Stimulated activated CD8-positive, alpha-beta memory T cell treated with anti-CD3 and anti-CD28 coated beads, Interleukin-15, amount 100 ng/mL, for 48 hours (primary cell): Measurements from ENCODE around the gene PAPPA2.

Source experiments
- DNase-seq, 2 donors: peaks; one replicate each; pipeline ENCODE4 v3.0.0-alpha.2; 2020; ENCODE audit warnings: low read depth in 2 of 2

Gene PAPPA2

DNA sequence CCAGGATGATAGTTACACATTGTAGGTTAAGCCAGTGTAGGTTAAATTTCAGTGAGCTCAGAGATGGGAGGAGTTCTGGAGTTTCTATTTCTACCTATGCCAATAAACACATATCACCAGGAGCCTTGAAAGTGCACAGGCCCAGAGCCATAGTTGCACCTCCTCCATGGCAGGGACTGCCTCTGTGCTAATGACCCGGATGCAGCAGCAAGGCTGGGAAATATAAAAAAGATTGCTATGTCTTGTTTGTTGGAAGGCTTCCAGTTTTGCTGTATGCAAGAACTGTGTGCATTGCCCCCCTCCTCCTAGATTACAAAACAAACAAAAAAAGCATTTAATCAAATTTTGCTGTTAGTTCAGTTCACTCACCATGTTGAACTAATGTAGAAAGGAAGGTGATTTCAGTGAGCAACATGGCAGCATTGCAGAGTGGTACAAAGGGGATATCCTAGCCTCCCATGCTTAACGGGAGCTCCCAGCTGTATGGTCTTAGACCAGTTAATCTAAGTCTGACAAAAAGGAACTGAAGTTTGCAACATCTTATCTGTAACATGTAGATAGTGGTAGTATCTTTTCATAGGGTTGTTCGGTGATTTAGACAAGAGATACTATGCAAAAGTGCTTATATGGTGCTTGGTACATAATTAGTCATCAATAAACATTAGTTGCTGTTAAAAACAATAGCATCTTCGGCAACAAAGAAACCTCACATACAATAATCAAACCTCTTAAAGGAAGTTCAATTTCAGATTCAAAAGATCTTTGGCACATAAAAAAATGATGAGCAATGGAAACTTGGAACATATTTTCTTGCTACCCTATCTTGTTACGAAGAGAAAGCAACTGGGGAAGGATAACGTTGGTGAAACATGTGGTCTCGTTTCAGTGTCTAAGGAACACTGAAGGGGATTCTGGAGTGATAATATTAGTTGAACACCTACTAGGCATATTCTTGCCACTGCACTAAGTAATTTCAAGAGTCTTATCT lies 392.1 kb downstream of the PAPPA2 start:
- DNase-seq, result no peak

DNA sequence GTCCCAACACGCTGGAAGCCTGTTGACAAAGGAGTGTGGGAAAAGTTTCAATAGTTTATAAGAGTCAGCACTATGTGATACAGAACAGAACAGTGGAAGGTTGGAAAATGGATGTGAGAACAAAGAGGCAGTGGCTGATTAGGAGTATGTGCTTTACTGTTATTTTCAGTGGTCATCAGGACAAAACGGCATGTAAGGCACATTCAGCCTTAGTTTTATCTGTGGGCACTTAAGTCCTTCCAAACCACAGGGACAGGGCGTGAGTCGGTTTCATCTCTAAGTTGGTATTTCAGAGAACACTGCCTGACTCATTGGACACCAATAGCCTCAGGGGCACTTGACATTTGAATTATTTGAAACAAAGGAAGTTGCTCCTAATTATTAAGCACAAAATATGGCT lies 394.7 kb downstream of the PAPPA2 start:
- DNase-seq, result no peak

DNA sequence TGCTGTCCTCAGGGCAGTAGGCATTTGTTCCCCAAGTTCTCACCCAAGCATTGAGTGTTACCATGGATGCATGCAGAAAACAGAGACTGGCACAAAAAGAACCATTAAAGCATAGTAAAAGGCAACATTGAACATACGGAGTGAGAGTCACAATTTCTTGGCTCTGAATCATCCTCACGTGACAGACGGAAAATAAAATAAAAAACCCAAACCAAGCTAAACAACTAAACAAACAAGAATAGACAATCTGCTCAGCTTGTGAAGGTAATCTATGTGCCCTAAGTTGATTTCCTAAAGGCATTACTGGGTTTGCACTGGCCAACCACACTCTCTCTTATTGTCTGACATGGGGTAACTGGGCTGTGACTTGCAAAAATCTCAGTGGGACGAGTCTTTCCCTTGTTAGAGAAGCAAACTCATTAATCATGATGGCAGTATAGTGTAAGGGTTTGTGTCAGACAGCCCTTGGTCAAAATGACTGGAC lies 395.5 kb downstream of the PAPPA2 start:
- no peak for DNase-seq

DNA sequence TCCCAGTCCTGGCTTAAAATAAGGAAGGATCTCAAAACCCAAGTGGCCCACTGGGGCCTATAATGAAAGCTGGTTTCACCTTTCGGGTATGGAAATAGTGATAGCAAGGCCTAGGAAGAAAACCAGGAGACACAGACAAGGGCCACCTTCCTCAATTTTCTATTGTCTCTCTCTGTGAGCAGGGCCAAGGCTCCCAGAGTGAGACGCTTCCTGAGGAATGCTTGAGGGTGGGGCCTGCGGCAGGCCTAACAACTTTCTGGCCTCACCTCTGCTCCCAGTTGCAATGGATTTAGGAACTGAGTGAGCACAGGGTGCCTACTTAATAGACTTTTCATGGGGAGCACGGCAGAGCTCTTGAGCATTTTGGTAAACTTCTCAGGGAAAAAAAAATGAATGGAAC lies 400.6 kb downstream of the PAPPA2 start:
- no peak for DNase-seq

DNA sequence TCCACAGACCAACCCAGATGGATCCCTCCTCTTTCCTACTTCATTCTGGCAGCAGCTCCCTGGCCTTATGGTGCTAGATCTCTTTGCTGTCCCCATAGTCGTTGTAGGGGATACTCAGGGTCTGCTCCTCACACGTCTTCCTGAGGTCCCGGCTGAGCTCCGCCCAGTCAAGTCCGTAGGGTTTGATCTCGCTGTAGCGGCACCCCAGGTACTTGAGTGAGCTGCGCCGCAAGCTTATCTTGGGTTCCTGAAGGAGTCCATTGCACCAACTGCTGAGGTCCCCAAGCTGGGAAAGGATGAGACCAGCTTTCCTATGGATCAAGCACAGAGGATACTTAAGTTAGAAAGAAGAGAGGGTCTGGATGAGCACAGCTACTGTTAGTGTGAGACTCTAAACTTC lies 401.2 kb downstream of the PAPPA2 start:
- DNase-seq, result no peak

DNA sequence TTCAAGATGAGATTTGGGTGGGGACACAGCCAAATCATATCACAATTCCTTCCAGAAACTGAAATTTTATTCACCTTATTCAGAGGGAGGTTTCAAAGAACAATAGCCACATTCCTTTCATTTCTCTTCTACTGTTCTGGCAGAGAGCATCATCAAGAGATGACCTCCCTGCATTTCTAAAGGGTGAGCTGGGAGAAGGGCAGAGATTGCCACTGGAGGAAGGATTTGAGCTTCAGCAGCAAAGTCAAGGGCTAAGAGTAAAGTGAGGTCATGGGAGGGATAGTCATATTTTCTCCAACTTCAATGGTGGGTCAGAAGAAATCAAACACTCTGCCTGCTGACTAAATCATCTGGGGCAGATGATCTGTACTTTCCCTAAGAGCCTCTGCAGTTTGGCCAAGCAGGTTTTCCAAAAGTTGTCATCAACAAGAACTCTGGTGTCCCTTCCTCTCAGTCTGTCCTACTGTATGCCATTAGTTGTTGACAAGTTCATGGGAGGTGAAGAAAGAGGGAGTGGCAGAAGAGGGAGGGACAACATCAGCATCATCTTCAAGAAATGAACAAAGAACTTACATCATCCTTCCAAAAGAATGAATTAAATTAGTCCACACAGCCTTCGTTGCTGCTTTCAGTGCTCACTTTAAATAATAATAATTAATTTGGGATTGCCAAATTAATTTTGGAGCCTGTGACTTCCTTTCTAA lies 403.2 kb downstream of the PAPPA2 start:
- no peak for DNase-seq

DNA sequence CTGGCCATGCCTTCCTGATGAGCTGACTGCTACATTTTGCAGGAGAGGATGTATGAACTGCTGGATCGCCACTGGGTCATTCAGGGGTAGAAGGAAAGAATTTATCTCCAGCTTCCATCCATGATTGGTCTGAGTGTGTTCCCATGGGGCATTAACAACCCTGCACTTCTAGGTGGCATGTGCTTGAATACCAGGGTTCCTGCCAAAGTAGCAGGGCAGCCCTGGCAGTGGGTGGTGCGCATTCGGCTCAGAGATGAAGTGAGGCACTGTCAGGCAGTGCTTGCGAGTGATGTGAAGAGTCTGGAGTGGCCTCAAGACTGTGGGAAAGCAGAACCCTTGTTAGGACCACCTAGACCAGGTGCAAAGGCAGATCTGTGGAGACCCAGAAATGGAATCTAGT lies 406.6 kb downstream of the PAPPA2 start:
- no peak for DNase-seq

DNA sequence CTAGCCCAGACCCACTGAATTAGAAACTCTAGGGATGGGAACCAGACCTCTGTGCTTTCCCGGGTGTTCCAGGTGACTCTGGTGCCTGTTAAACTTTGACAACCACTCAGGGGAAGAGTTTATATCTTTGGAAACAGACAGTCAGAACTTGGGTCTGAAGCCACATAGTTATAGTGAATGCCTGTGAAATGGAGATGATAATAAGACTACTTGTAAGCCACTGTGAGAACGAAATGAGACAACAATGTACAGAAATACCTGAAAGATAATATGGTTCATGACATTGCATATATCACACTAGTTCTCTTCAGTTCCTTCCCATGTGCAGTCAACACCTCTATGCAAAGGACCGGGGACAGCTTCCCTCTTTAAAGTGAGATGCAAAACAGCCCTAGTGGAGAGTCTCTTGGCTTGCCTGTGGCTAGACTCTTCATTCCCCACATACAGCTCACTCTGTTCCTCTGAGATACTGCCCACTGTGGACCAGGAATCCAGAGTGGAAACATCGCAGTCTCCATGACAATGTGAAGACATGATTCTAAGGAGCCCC lies 414.1 kb downstream of the PAPPA2 start:
- DNase-seq, result no peak

DNA sequence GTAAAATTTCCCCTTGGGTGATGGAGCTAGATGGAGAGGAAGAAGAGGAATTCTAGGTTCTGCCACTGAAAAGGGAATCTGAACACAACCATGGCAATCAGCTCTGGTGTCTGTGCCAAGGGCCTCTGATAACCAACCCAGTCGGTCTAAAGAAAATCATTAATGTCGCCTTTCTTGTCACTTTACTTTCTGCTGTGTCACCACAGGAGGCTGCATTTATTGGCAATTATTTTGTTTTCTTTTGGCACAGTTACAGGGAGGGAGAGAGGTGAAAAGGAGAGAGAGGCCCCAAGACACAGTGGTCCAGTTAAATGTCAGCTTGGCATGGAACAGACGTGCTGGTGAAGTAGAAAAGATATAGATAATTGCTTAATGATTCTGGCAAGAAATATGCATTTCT lies 414.6 kb downstream of the PAPPA2 start:
- DNase-seq, result no peak

DNA sequence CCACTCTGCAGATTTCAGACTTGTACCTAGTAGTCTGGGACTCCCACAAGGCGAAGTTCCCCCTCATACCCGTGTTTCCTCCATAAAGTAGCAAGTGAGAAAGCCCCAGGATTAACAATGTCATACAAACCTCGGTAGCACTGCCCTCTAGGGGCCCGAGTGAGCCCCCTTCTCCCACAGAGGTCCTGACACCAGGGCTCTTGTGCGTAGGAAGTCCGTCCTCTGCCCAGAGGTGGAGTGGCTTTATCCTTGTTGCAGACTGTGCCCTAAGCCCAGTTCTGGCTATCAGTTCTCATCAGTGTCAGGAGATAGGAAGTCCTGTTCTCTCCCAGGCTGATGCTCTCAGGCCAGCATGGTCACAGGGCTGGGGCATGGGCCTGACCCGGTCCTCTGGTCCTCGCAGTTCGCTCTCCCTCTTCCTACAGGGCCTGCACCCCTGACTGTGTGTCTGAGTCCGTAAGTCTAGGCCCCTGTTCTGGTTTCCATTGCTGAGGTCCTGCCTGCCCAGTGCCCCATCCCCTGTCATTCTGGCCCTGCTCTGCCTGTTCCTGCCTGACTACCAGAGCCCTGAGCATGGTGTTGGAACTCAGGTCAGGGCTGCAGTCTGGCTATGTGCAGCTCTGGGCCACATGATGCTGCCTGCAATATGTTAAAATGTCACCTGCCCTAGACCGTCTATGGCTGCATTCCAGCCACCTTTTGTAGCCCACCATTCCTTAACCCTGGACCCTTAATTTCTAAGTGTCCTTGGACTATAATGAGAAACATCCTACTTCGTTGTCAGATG lies 416.0 kb downstream of the PAPPA2 start:
- DNase-seq, result no peak

DNA sequence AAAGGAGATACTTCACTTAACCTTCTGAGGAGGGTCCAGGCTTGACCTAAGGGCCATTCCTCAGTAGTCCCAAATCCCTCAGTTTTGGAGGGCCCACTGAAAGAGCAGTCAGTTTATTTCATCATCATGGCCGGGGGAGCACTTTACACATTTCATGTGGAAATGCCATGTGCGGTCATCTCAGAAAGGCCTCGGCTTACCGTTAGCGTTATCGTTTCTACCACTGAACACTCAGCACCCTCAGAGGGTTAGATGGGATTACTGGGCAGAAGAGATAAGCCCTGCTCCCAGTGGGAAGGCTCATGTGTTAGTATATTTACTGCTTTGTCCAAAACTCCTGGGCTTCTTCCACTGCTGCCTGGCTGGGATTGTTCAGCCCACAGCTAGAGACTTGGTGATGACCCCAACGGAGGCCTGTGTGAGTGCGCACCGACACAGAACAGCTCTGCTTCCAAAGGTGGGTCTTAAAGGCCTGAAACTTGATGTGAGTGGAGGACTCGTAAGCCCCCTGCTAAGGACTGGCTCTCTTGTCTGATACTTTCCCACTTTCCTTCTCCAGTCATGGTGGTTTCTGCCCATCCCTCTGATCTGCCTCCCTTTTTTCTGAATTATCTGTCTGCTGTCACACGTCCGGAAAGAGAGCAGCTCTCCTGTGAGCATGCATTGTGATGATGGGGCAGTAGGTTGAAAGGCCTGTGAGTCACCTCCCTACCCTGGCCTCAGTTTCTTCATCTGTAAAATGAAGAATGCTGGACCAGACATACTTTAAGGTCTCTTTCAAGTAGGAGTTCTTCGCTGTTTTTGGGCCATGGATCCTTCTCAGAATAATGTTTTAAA lies 417.0 kb downstream of the PAPPA2 start:
- no peak for DNase-seq

DNA sequence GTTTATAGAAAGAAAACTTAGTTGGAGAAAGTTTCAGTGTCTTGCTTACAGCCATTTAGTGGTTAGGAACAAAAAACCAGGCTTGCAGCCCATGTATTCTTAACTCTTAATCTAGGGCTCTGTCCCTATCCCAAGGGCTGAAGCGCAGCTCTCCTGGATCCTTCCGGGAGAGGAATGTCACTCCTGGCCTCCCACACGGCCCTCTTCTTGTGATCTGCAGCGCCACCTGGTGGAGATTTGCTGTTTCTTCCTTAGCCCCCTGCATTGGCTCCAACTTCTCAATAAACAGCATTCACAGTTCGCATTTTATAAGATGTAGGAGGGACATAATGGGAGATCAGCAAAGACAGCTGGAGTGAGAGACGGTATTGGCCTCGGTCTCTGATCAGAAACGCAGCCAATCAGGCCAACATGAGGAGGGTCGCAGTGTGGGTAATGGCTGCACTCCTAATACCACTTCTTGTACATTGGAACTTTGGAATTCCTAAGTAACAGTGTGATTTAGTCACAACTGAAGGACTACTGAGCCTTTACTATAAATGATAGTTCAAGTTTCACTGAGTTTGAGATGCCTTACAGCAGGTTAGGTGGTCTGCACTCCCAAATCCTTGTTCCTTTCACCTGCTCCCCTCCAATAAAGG lies 418.1 kb downstream of the PAPPA2 start:
- DNase-seq, result peak in 1 of 2 donors; percentile 17

DNA sequence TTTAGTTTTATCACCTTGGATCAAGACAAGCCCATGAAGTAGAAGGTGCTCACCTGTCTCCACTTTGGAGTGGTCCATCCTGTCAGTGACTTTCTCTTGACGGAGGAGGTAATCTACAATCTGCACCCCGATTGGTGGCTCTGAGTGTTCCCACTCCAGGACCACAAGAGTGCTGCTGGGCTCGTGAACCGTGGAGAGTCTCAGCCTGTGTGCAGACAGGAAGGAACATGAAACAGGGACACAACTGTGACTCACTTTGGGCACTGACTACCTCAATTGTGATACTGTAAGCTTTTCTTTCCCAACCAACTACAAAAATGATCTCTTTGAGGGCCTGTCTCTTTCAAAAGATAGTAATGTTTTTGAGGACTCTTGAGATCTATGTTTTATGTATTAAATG lies 421.3 kb downstream of the PAPPA2 start:
- no peak for DNase-seq

DNA sequence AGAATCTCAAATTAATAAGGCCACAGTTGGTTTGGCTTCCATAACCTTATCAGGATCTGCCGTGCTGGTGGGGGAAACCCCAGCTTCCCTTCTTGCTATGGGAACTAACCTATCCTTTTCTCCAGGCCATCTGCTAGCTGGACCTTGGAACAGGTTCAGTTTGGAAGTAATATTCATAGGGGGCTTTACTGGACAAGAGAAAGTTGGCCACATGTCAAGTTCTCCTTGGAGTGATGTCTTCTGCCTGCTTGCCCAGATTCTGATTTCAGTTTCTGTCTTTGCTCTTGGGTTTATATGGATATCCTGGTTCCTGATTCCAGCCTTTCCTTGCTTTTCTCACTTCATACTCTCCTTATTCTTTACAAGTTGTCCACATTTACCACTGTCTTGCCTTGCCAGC lies 421.9 kb downstream of the PAPPA2 start:
- no peak for DNase-seq

DNA sequence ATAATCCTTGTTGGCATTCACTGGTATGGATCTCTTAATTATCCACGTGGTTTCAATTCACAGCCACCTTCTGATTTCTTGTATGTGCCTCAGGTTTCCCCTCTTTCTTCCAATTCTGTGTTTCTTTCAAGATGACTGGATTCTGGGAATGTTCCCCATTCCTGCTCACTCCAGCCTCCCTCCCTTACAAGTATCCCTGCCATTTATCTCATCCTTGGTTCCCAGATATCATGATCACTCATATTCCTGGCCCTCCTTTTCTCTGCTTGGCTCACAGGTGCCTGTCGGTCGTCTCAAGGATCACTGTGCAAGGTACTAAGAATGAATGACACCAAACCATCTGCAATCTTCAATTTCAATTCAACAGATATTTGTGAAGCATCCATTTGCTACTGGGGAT lies 422.4 kb downstream of the PAPPA2 start:
- DNase-seq, result no peak

DNA sequence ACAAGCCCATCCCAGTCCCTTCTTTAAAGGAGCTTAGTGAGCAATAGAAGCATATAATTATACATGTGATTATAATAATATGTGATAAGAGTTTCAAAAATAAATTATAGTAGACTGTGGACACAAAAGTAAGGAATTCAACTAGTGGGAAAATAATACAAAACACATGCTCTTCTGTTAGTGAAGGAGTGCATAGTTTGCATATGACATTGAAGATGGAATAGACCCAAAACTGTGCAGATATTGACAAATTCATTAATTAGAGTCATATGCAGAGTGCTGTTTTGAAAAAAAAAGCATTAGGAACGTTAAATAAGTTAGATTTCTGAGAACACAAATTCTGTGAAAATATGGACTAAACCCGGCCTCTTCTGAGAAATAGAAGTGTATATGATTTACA lies 422.8 kb downstream of the PAPPA2 start:
- DNase-seq, result no peak

DNA sequence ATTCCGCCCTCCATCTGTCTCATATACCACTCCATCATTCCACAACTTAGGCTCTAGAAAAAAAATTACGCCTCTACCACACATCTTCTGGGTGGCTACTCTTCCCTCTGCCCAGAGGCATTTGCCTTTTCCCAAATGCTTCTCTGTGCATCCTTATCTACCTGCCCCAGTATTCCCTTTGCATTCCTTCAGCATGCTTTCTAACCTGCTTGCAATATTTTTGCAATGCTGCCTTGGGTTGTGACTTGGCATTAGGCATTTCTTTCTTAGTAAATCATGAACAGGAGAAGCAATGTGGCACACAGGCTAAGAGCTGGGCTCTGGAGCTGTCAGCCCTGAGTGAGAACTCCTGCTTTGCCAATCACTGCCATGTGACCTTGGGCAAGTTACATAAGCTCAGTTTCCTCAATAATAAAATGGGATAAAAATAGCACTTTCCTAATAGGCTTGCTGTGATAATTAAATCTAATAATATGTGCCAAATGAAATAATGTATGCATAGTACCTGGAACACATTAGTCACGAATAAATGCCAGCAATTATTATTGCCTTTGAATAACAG lies 425.6 kb downstream of the PAPPA2 start:
- no peak for DNase-seq

DNA sequence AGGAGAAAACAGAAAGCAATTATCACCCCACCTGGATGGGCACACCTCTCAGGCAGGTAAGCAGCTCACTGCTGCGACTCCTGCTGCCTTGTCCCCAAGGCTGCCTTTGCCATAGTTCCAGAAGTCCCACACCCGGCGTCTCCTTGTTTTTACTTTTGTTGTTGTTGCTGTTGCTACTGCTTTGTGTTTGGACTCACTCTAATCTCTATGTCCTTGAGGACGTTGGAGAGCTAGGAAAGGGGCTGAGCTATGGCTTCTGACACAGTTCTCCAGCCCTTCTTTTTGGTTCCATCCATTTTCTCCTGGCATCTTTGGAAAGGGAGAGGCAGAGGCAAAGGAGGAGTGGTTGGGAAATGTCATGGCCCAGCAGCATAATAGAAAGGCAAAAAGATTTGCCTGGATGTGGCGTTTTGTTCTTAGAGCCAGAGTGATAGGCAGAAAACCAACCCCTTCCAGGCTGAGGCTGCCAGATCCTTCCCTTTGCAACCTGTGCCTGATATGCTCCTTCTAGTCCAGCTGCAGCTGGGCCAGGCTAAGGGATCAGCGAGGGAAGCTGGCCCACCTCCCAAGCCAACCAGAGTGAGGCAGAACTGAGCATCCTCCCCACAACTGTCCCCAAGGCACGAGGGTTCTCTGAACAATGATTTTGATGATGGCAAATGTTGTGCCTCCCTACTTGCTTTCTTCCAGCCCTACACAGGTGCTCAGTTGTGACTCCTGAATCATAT lies 430.8 kb downstream of the PAPPA2 start:
- no peak for DNase-seq

DNA sequence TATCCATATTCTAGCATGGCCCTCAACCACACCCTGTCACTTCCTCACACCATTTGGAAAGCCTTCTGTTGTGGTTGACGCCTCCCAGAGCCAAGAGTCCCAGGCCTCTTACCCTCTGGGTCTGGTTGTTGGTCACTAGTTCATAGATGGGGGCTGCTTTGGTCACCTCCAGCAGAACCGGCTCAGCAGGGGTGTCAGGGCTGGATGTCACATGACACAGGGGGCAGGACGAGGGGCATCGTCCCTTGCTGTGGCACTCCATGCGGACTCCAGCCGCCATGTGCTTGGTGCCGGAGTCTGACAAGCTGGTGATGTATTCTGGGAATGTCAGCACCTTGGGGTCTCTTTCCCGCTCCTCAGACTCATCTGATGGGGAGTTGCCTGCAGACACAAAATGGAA lies 431.5 kb downstream of the PAPPA2 start:
- DNase-seq, result no peak
